Smooth muscle cell (in vitro differentiated cells): ENCODE data around the gene NRCAM. TPM values are rescaled to one million over a fixed set of nuclear protein-coding genes. Genes with fewer than 3 reads are reported as not detected.

Experiments
- DNase-seq: peaks from one replicate; lab custom pipeline; 2025; ENCODE audit not compliant: unreplicated experiment; lab: John Stamatoyannopoulos, UW
- H2AFZ ChIP-seq: fragments of 200-600 bp; sonication (generic); 2 replicates; pipeline ENCODE4 v1.6.0; 2016; ENCODE audit warnings: antibody characterized with exemption, low read depth, mild to moderate bottlenecking
- H3F3A ChIP-seq: fragments of 200-600 bp; sonication (generic); 2 replicates; pipeline ENCODE4 v1.6.0; 2017; ENCODE audit warnings: antibody characterized with exemption, low read depth
- H3K27ac ChIP-seq: fragments of 200-600 bp; sonication (generic); 2 replicates; pipeline ENCODE4 v1.5.1; 2016; ENCODE audit warnings: low read depth, mild to moderate bottlenecking
- H3K27me3 ChIP-seq: fragments of 200-600 bp; sonication (generic); 2 replicates; pipeline ENCODE4 v1.6.1; 2016; ENCODE audit warnings: low read depth, mild to moderate bottlenecking
- H3K36me3 ChIP-seq: fragments of 200-600 bp; sonication (generic); 2 replicates; pipeline ENCODE4 v1.5.1; 2016; ENCODE audit warnings: low read depth
- H3K4me1 ChIP-seq: fragments of 200-600 bp; sonication (generic); 2 replicates; pipeline ENCODE4 v1.5.1; 2016; ENCODE audit warnings: low read depth
- H3K4me2 ChIP-seq: fragments of 200-600 bp; sonication (generic); 2 replicates; pipeline ENCODE4 v1.6.0; 2016; ENCODE audit warnings: mild to moderate bottlenecking
- H3K4me3 ChIP-seq: fragments of 200-600 bp; sonication (generic); 2 replicates; pipeline ENCODE4 v1.5.1; 2016; ENCODE audit warnings: mild to moderate bottlenecking
- H3K79me2 ChIP-seq: fragments of 200-600 bp; sonication (generic); 2 replicates; pipeline ENCODE4 v1.6.0; 2016; ENCODE audit warnings: low read depth, mild to moderate bottlenecking
- H3K9ac ChIP-seq: fragments of 200-600 bp; sonication (generic); 2 replicates; pipeline ENCODE4 v1.6.0; 2016; ENCODE audit warnings: low read depth
- H3K9me3 ChIP-seq: fragments of 200-600 bp; sonication (generic); replicated peaks from 2 replicates; pipeline ENCODE4 v1.5.1; 2016; ENCODE audit warnings: low read depth
- H4K20me1 ChIP-seq: fragments of 200-600 bp; sonication (generic); 2 replicates; pipeline ENCODE4 v1.6.0; 2016; ENCODE audit warnings: low read depth
- WGBS: methylation state at CpG from one replicate; pipeline ENCODE4 v1.1.7; 2016; ENCODE audit warnings: low lambda C conversion rate; 5-methylcytosine and 5-hydroxymethylcytosine counted together
- polyA plus RNA-seq: library from polyadenylated mRNA; unstranded; fragments of >200 nt; fragmentation: Nextera tagmentation; extraction: Ambion mirVana; gene quantifications from 2 replicates; pipeline ENCODE4 v1.2.1, GENCODE V29; 2016
- total RNA-seq: library from RNA; depleted of rRNA; stranded (reverse); fragments of >200 nt; gene quantifications from 2 replicates; pipeline ENCODE4 v1.2.3, GENCODE V29; 2014
- TF ChIP-seq, protein P1 (sequence below): fragments of 200-600 bp; sonication (generic); IDR thresholded peaks from 2 replicates; pipeline ENCODE4 v1.5.1; 2017; ENCODE audit warnings: borderline replicate concordance, mild to moderate bottlenecking, antibody characterized with exemption; ENCODE audit not compliant: insufficient read depth, poor library complexity, severe bottlenecking

Gene NRCAM
- total and polyA plus RNA-seq, 2 experiments from 2014 or later = 0.49 TPM; not detected in 1

GRCh38 chr7:108210796-108211195 lies 245.4 kb downstream of the NRCAM start:
- Histone ChIP-seq H3K36me3 (no peaks in the 10 kb centered on the region), H3K9me3 (no peaks in the 10 kb centered on the region), H3K9ac (no peak overlapping the region), H3K4me2 (no peak overlapping the region), H2AFZ (no peak overlapping the region), H3K27ac (no peak overlapping the region), H3K4me3 (no peak overlapping the region), H3K79me2 (no peaks in the 10 kb centered on the region), H3K27me3 (no peaks in the 10 kb centered on the region), H3K4me1 (no peaks in the 10 kb centered on the region), H3F3A (no peaks in the 10 kb centered on the region), H4K20me1 (no peaks in the 10 kb centered on the region)
- TF ChIP-seq, protein P1, sequence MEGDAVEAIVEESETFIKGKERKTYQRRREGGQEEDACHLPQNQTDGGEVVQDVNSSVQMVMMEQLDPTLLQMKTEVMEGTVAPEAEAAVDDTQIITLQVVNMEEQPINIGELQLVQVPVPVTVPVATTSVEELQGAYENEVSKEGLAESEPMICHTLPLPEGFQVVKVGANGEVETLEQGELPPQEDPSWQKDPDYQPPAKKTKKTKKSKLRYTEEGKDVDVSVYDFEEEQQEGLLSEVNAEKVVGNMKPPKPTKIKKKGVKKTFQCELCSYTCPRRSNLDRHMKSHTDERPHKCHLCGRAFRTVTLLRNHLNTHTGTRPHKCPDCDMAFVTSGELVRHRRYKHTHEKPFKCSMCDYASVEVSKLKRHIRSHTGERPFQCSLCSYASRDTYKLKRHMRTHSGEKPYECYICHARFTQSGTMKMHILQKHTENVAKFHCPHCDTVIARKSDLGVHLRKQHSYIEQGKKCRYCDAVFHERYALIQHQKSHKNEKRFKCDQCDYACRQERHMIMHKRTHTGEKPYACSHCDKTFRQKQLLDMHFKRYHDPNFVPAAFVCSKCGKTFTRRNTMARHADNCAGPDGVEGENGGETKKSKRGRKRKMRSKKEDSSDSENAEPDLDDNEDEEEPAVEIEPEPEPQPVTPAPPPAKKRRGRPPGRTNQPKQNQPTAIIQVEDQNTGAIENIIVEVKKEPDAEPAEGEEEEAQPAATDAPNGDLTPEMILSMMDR = no peak
- WGBS = 96% methylated on average over 3 of the region's 3 CpGs
- no peak for DNase-seq

- H3K27ac ChIP-seq = no peak overlapping the region
- TF ChIP-seq, protein P1 = no peak
- H3K9ac ChIP-seq = no peak overlapping the region
- no peak overlapping the region for H3K4me2 ChIP-seq
- no peaks in the 10 kb centered on the region for H3K79me2 ChIP-seq
- H3K36me3 ChIP-seq = no peaks in the 10 kb centered on the region
- no peak overlapping the region for H3K4me3 ChIP-seq
- H3K4me1 ChIP-seq = no peaks in the 10 kb centered on the region
- H3K9me3 ChIP-seq = no peaks in the 10 kb centered on the region
- H3F3A ChIP-seq = no peaks in the 10 kb centered on the region
- H4K20me1 ChIP-seq = no peaks in the 10 kb centered on the region
- H2AFZ ChIP-seq = no peak overlapping the region
- no peak for DNase-seq
- H3K27me3 ChIP-seq = no peaks in the 10 kb centered on the region
Measured at GRCh38 chr7:108205311-108205710, 250.9 kb downstream of the NRCAM start.

- Histone ChIP-seq H3K36me3 (no peaks in the 10 kb centered on the region), H3K4me3 (no peak overlapping the region), H3K27me3 (no peaks in the 10 kb centered on the region), H3F3A (no peaks in the 10 kb centered on the region), H3K9me3 (no peaks in the 10 kb centered on the region), H3K4me2 (no peak overlapping the region), H4K20me1 (no peaks in the 10 kb centered on the region), H3K4me1 (no peaks in the 10 kb centered on the region), H3K9ac (no peak overlapping the region), H3K27ac (no peak overlapping the region), H2AFZ (no peak overlapping the region), H3K79me2 (no peaks in the 10 kb centered on the region)
- DNase-seq = no peak
- WGBS = 89% methylated on average over 8 of the region's 8 CpGs
- TF ChIP-seq, protein P1 = no peak
Measured at GRCh38 chr7:108204281-108204796, 251.9 kb downstream of the NRCAM start.

DNA sequence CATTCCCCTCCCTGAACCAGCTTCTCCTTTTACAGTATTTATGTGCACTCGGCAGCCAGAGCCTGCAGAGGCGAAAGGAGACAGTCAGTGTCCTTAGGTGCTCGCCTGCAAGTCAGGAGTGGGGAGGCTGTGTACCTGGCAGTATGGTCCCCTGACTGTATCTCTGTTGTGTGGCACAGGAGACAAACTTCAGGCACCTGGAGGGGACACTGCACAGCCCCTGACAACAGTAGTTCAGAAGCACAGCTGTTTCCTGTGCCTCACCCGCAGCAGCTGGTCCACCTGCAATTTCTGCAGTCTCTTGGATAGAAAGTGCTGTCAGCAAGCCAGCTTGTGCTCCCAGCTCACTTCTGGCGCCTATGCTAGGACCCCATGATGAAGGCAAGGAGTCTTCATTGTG lies 252.7 kb downstream of the NRCAM start:
- WGBS = 86% methylated on average over 5 of the region's 5 CpGs
- Histone ChIP-seq H3K36me3 (no peaks in the 10 kb centered on the region), H3K9ac (no peak overlapping the region), H3K4me2 (no peak overlapping the region), H3K79me2 (no peaks in the 10 kb centered on the region), H3K27me3 (no peaks in the 10 kb centered on the region), H3F3A (no peaks in the 10 kb centered on the region), H3K4me1 (no peaks in the 10 kb centered on the region), H3K9me3 (no peaks in the 10 kb centered on the region), H4K20me1 (no peaks in the 10 kb centered on the region), H3K27ac (no peak overlapping the region), H3K4me3 (no peak overlapping the region), H2AFZ (no peak overlapping the region)
- TF ChIP-seq, protein P1 = no peak
- no peak for DNase-seq
